ENCODE measurements around the gene ZFYVE9.
"Not testable (repeated sequence)": the region's sequence is repeated elsewhere in the genome, so short reads cannot be mapped to it uniquely, and the experiment has no call there.

ZFYVE9 gene

DNA sequence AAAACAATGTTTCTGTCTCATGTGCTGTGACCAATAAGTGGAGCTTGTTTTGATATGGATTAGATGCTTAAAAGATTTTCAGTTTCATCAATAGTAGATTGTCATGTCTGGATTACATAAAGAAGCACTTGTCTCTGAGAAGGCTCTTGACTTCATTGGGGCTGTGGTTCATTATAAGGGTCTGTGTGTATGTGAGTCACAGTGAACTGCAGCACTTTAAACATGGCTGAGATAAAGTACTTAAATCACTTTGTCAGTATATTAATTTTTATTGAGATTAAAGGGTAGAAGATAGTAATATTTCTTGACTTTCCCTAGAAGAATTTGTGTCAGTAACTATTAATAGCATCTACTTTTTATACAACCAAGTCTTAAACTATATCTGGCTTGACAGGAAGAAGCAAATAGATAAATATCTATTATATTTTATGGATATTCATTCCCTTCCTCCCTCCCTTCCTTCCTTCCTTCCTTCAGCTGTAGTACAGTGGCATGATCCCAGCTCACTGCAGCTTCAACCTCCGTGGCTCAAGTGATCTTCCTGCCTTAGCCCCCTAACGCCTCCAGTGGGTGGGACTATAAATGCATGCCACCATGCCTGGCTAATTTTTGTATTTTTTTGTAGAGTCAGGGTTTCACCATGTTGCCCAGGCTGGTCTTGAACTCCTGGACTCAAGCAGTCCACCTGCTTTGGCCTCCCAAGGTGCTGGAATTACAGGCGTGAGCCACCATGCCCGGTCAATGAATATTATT is 48.8 kb downstream of the ZFYVE9 start:
- in situ Hi-C loops (cut with MboI; ENCODE audit: low sequenced_read_pairs) = no loop called here

GRCh38 chr1:52191395-52191965 is 49.6 kb downstream of the ZFYVE9 start:
- in situ Hi-C loops (cut with MboI; ENCODE audit: low sequenced_read_pairs) = no loop called here

DNA sequence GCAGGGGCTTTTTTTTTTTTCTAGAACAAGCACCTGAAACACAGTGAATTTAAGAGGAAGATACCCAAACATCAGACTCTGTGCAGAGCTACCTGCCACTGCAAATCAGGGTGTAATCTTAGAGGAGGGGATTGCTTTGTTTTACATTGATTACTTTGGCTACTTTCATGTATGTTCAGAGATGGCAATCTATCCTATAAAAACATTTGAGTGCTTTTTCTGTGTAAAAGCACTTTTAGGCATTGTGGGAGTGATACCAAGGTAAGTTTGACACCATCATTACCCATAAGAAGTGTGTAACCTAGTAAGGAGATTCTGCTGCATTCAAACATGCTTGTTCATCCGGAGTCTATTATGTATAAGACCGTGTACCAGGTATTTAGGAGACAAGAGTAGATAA is 50.1 kb downstream of the ZFYVE9 start:
- in situ Hi-C loops (cut with MboI; ENCODE audit: low sequenced_read_pairs) = no loop called here

GRCh38 chr1:52192436-52192835 is 50.5 kb downstream of the ZFYVE9 start:
- in situ Hi-C loops (cut with MboI; ENCODE audit: low sequenced_read_pairs) = no loop called here

DNA sequence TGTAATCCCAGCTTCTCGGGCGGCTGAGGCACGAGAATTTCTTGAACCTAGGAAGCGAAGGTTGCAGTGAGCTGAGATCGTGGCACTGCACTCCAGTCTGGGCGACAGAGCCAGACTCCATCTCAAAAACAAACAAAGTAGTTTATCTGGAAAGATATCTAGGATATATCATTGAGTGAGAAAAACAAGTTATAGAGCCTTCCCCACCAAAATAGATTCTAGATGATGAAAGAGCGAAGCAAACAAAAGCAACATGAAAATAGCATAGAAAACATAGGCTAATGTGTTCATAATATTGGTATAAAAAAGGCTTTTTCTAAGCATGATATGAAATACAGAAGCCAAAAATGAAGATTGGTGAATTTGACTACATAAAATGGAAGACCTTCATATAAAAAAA is 52.1 kb downstream of the ZFYVE9 start:
- in situ Hi-C loops (cut with MboI; ENCODE audit: low sequenced_read_pairs) = no loop called here

GRCh38 chr1:52195161-52195560 is 53.3 kb downstream of the ZFYVE9 start:
- in situ Hi-C loops (cut with MboI; ENCODE audit: low sequenced_read_pairs) = no loop called here

DNA sequence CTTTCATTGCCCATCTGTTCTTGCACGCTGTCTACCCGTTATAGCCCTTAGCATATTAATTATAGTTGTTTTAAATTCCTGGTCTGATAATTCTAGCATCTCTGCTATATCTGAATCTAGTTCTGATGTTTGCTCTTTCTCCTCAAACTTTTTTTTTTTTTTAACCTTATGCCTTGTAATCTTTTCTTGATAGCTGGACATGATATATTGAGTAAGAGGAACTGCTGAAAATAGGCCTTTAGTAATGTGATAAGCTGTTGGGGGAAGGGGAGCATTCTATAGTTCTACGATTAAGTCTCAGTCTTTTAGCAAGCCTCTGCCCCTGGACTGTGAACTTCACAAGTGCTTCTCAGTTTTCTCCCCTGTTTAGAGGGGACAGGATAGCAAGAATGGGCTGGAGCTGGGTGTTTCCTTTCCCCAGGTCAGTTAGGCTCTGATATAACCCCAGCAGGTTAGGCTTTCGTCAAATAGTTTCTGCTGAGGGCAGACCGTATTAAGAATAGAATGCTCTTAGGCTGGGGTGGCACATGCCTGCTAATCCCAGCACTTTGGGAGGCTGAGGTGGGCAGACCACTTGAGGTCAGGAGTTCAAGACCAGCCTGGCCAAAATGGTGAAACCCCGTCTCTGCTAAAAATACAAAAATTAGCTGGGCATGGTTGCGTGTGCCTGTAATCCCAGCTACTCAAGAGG is 62.2 kb downstream of the ZFYVE9 start:
- in situ Hi-C loops (cut with MboI; ENCODE audit: low sequenced_read_pairs) = no loop called here

DNA sequence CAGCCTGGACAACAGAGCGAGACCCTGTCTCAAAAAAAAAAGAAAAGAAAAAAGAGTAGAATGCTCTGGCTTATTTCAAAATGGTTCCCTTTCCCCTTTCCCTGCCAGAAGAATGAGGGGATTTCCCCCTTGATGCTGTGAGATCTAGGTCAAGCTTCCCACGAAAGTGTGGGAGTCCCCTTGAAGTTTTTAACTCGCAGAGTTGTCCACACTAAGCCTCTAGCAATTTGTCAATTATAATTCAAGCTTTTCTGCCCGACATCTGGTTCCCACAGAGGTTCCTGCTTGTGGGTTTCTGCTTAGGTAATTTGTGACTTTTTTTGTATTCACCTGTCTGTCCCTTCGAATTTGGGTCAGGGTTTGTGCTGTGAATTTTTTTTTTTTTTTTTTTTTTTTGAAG is 62.8 kb downstream of the ZFYVE9 start:
- in situ Hi-C loops (cut with MboI; ENCODE audit: low sequenced_read_pairs) = no loop called here

GRCh38 chr1:52206686-52207085 is 64.8 kb downstream of the ZFYVE9 start:
- in situ Hi-C loops (cut with MboI; ENCODE audit: low sequenced_read_pairs) = not testable (repeated sequence)

DNA sequence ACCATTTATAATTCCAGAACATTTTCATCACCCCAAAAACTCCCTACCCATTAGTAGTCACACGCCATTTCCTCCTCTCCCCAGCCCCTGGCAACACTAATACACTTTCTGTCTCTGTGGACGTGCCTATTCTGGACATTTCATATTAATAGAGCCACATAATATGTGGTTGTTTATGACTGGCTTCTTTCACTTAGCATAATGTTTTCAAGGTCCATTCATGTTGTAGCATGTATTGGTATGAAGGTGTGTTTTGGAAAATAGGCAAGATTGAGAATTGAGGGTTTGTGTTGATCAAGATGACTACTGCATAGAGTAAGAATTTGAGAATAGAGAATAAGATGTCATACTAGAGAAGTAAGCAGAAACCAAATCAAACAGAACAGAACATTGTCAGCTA is 67.5 kb downstream of the ZFYVE9 start:
- in situ Hi-C loops (cut with MboI; ENCODE audit: low sequenced_read_pairs) = no loop called here

DNA sequence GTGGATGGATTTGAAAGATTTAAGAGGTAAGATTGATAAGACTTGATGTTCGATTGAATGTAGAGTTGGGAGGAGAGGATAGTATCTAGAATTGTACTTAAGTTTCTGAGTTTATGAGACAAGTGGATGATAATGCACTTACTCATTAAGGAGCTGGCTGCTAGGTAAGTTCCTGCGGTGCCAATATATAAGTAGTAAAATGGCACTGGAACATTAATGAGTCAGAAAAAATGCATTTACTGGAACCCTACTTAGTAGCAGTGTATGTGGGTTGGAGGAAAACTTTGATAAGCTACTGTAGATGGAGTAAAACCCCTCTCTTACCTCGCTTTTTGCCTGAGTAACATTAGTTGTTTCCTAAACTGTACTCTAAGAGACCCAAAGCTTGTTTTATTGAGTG is 68.2 kb downstream of the ZFYVE9 start:
- in situ Hi-C loops (cut with MboI; ENCODE audit: low sequenced_read_pairs) = no loop called here

DNA sequence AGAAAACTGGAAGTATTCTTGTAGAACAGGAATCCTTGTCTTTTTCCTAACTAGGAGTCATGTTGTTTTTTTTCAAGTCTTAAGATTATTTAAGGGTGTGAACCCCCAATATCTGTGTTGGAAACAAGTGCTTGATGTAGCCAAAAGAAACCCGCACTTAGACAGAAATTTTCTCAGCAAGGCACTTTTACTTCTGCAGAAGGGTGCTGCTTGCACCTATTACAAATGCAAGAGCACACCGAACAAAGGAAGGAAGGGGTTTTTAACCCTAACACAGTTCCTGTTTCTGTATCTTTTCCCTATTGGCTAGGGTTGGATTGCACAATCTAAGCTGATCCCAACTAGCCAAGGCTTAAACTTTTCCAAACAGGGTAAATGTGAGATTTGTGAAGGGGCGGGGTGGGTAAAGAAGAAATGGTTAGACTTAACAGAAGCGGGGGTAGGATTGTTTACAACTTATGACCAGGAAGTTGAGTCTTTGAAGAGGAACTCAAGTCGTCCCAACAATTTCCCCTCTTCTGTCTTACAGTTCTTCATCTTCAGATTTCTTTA is 75.1 kb downstream of the ZFYVE9 start:
- in situ Hi-C loops (cut with MboI; ENCODE audit: low sequenced_read_pairs) = no loop called here

DNA sequence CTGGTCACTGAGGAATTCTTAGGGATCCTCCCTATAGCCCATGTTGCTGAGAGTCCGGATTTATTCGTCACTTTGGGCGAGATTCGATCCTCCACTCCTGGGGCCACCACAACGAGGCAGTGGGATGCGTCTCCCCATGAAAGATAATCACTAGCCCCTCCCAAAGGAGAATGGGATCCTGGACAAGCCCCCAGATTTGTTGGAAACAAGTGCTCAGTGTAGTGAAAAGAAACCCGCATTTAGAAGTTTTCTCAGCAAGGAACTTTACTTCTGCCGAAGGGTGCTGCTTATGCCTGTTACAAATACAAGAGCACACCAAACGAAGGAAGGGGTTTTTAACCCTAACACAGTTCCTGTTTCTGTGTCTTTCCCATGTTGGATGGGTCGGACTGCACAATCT is 83.3 kb downstream of the ZFYVE9 start:
- in situ Hi-C loops (cut with MboI; ENCODE audit: low sequenced_read_pairs) = no loop called here

DNA sequence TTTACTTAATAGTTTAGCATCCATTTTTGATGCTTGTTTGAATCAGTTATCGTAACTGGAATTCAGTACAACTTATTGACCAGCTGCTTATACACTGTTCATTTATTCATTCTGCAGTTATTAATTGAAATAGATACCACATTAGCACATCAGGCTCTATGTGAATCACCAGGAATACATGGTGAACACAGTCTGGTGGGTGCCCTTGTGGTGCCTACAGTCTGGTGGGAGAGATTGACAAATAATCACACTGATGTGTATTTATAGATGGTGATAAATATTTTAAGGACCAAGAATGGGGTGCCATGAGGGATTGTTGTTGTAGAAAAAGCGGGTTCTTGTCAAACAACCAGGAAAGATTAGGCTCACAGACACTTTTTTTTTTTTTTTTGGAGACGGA is 87.6 kb downstream of the ZFYVE9 start:
- in situ Hi-C loops (cut with MboI; ENCODE audit: low sequenced_read_pairs) = no loop called here

GRCh38 chr1:52233463-52233862 is 91.6 kb downstream of the ZFYVE9 start:
- in situ Hi-C loops (cut with MboI; ENCODE audit: low sequenced_read_pairs) = no loop called here

DNA sequence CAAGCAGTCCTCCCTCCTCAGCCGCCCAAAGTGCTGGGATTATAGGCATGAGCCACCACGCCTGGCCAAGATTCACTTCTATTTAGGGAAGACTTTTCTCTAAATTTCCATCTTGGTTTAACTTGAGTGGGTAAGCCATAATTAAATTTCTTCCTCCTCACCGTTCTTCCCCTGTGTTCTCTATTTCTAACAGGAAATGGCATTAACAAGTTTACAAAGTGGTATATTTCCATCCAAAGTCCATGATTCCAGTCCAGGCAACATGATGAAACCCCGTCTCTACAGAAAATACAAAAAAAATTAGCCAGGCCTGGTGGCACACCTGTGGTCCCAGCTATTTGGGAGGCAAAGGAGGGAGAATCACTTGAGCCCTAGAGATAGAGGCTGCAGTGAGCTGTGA is 92.1 kb downstream of the ZFYVE9 start:
- in situ Hi-C loops (cut with MboI; ENCODE audit: low sequenced_read_pairs) = no loop called here

GRCh38 chr1:52234708-52235107 is 92.8 kb downstream of the ZFYVE9 start:
- in situ Hi-C loops (cut with MboI; ENCODE audit: low sequenced_read_pairs) = no loop called here

- in situ Hi-C loops (cut with MboI; ENCODE audit: low sequenced_read_pairs) = no loop called here
Observed at GRCh38 chr1:52235646-52236045, 93.8 kb downstream of the ZFYVE9 start.

DNA sequence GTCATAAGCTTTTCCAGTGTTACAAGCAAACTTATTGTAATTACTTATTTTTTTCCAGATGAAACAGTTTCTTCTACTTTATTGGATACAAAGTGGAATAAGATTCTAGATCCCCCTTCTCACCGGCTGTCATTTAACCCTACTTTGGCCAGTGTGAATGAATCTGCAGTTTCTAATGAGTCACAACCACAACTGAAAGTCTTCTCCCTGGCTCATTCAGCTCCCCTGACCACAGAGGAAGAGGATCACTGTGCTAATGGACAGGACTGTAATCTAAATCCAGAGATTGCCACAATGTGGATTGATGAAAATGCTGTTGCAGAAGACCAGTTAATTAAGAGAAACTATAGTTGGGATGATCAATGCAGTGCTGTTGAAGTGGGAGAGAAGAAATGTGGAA is 95.5 kb downstream of the ZFYVE9 start:
- in situ Hi-C loops (cut with MboI; ENCODE audit: low sequenced_read_pairs) = no loop called here

DNA sequence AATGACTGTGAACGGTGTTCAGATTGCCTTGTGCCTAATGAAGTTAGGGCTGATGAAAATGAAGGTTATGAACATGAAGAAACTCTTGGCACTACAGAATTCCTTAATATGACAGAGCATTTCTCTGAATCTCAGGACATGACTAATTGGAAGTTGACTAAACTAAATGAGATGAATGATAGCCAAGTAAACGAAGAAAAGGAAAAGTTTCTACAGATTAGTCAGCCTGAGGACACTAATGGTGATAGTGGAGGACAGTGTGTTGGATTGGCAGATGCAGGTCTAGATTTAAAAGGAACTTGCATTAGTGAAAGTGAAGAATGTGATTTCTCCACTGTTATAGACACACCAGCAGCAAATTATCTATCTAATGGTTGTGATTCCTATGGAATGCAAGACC is 96.6 kb downstream of the ZFYVE9 start:
- in situ Hi-C loops (cut with MboI; ENCODE audit: low sequenced_read_pairs) = no loop called here

- in situ Hi-C loops (cut with MboI; ENCODE audit: low sequenced_read_pairs) = no loop called here
Observed at GRCh38 chr1:52238887-52239707, 97.2 kb downstream of the ZFYVE9 start.
